ENCODE data around the gene ARSB.

ARSB gene

GRCh38 chr5:78801413-78801812 is 183.7 kb downstream of the ARSB start:
- peak in 1 of 5 donors; percentile 1 for DNase-seq

DNA sequence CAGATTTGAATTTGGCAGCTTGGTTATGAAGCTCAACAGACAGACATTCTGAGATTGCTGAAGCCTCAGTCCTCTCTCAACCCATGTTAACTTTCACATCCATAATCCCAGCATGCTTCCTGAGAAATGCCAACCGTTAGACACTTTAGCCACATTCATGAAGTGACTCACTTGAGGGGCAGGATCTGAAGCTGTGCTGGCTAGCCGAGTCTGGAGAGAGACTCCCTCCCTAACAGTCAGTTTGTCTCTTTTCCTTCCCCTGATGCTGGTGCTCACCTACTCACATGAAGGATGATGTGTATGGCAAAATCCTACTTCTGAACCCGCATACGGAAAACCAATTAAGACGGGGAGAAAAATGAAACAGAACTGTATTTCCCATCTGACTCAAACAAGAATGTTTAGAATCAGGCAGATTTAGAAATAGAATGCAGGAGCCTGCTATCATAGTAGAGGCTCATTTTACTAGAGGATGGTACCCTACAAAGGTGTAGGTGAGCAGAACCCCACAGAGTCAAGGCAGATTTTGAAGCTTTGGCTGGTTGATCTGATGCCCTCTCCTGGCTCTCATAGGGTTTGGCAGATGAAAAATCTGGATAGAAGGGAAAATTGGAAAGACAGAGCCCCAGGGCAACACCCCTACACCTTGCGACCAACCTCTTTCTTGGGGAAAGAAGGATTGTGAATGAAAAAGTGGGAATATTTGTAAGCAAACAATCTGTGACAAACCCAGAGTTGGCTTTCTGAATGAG is 185.7 kb downstream of the ARSB start:
- no peak for DNase-seq

DNA sequence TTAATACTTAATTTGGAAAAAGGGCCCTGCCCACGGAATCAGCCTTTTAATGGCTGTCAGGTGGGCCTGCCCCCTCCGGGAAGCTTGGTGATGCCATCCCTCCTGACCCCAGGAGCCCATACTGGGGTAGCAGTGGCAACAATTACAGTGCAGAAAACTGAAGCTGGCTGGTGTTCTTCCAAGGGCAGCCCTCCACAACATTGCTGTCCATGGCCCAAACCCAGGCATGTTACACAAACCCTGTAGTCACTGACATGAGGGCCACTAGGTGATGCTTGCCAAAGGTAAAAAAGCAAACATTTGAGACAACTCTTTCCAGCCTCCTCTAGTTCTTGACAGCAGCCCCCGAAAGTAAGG is 186.5 kb downstream of the ARSB start:
- DNase-seq, result no peak

DNA sequence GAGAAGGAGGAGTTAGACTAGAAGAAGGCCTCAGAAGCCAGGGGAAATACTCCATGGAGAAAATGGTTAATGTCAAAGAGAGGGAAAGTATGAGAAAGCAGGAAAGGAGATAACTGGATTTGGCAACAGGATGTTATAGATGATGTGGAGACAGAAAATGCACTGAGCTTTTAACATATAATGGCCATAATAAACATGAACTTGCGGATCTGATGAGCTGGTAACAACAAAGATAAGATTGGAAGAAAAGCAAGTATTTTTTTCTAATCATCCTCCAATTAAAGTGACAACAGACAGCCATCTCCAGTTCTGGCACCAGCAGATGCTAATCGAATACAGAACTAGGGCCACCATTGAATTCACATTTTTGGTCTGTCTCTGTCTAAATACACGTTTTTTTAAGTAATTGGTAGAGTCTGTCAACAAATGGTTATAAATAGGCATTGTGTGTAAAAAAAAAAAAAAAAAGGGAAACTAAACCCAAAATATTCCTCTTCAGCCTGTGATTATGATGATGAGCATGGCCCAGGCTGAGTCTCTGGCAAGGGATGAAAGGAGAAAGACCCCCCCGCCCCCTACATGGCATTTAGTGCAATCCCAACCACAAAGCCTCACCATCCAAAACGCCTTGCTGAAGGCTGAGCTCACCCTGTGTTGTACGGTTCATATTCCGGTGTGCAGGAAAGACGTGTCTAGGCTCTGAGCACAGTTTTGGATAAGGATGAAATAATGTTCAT is 187.0 kb downstream of the ARSB start:
- DNase-seq, result no peak

- DNase-seq, result peak in 1 of 5 donors; percentile 18
These were observed 189.4 kb downstream of the ARSB start for GRCh38 chr5:78795757-78796156.

GRCh38 chr5:78794693-78795215 is 190.4 kb downstream of the ARSB start:
- DNase-seq, result no peak

DNA sequence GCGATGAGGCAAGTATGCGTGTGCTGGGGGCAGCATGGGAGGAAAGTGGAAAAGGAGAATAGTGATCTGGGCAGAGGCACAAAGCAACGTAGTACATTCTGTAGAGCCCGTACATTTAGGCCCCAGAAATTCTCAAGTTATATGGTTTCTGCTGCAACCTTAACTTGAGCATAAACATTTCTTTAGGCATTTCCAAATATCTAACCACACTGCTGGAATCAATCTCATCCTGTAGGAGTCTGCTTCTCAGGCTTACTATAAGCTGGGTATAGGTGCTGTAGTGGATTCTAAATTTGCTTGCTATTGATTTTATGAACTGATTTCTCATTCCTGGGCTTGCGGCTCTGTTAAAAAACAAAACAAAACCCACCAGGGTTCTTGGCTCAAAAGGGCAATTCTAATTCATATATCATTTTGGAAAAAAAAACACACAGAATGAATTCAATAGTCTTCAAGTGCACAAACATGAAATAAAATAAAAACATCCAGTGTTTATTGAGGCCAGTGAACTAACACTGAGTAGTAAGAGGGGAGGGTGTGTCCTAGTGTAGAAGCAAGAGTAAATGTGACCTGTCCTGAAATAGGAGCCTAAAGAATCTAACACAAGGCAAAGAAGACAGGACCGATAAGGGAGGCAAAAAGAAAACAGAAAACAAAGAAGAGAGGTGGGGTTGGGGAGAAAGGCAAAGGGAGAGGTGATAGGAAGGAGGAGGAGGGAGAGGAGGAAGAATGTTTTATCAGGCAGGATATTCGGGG is 191.0 kb downstream of the ARSB start:
- DNase-seq, result no peak

- no peak for DNase-seq
These were observed 192.6 kb downstream of the ARSB start for GRCh38 chr5:78792345-78793055.

GRCh38 chr5:78791501-78792100 is 193.5 kb downstream of the ARSB start:
- no peak for DNase-seq

GRCh38 chr5:78787783-78788182 is 197.3 kb downstream of the ARSB start:
- DNase-seq, result no peak

GRCh38 chr5:78785454-78785853 is 199.7 kb downstream of the ARSB start:
- DNase-seq, result no peak

DNA sequence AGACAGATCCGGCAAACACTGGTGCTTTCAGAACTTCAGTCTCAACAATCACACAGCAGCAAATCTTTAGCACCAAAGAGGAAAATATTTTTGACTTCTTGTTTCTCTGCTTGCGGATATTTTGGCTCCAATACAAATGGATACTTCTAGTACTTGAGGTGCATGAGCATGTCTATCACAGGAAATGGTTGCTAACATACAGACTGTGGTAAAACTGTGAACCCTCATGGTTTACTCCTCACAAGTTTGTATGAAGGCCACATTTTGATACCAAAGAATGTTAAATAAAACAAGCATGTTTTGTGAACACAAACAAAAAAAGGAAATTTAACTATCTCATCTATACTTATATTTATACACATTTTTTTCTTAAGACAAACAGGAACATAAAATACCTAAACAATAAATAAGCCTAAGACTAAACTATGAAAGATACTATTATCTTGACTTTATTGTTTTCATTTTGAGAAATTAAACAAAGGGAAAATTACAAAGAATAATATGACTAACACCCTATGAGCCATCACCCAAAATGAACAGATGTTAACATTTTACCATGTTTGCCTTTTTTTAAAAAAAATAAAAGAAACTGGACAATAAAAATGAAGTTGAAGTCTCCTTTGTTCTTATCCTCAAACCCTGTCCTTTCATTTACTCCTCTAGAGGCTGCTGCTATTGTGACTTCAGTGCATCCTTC is 201.5 kb downstream of the ARSB start:
- no peak for DNase-seq

DNA sequence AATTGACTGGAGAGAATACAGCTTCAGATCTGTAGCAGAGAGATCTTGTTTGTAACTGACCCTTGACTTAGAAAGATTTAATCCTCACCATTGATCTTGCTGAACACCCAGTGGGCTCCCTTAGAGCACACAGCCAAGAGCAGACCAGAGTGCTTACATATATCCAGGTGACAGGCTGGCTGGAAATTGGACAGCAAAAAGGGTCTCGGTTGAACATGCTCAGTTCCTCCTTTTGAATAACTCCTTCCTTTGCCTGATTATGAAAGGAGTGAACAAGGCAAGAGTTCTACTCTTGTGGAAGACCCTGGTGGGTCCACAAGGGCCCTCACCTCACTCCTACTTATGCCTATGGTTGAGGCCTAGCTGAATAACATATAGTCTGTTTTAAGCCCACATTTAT is 202.4 kb downstream of the ARSB start:
- DNase-seq, result no peak

DNA sequence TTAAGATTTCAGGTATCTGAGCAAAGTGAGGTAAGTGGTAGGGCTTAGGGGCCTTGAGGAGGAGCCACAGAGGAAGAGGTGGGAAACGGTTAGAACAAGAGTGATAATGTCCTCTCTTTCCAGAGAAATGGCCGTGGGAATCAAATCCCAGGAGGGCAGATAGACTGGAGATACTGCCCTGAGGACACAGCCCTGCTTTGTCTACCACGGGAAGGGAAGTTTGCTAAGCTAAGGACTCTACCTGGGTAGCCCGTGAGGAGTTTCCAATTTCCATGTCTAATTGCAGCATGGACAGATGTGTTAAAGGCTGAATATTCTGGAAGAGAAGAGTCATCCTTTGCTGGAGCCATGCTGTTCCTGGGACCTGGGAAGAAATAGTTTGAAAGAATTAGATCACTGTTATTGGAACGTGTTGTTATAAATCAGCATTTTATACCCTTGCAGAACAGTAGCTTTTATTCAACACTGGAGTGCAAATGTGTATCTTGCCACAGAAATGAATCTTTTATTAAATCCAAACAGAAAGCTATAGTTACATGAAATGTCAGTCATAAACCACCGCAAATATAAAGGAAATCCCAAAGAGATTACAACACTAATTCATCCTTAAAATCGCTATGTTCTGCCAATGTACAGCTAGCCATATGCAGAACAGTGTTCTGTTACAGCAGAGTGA is 203.4 kb downstream of the ARSB start:
- no peak for DNase-seq

DNA sequence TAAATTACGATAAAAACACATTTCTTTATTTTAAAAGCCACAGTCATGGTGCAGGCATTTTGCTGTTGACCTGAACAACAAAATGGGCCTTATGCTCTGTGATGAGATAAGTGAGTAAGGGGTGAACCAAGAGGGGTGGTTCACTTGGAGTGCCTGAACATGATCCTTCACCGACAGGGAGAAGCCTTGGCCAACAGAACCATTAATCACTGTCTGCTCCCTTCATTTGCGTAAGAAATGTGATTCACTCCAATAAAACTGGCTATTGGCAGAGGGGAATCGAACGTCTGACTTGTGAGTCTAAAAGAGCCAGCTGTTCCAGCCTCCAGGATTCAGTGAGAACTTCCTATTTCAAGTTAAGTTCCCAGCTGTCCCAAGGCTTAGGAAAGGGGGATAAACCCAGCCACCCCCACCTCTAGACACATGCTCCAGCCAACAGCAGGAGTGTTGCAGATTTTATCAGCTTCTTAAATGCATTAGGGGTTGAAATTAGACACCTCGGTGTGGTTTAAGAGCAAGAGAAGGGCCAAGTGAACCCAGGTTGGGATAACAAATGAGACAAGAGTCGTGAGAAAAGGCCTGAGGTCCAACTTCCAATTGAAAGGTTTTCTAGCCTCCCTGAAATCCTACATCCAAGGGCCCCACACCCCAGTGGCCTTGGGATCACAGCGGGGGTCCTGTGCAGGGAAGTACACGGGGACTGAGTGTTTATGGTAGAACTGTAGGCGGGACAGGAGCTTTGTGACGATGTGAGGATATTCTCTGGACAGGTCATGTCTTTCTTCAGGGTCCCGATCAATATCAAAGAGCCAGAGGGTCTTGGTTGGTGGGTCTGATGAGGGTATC is 205.1 kb downstream of the ARSB start:
- no peak for DNase-seq

GRCh38 chr5:78779262-78779661 is 205.8 kb downstream of the ARSB start:
- DNase-seq, result no peak

GRCh38 chr5:78778538-78778937 is 206.6 kb downstream of the ARSB start:
- DNase-seq, result no peak

DNA sequence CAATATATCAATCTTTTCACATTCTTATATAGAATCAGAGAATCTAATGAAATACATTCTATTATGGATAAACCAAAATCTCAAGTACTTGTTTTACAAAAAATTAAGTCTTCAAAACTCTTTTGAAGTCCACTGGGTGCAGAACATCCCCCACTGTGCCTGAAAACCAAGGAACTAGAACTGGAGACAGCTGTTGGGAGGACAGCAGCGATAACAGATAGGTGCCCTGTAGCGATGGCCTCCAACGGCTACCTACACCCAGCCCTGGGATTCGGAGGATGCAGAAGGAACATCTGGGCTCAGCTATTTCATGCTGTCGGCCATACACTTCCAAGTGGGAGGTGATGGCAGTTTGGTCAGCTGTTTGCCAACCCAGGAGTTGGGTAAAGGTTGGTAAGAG is 207.2 kb downstream of the ARSB start:
- no peak for DNase-seq

DNA sequence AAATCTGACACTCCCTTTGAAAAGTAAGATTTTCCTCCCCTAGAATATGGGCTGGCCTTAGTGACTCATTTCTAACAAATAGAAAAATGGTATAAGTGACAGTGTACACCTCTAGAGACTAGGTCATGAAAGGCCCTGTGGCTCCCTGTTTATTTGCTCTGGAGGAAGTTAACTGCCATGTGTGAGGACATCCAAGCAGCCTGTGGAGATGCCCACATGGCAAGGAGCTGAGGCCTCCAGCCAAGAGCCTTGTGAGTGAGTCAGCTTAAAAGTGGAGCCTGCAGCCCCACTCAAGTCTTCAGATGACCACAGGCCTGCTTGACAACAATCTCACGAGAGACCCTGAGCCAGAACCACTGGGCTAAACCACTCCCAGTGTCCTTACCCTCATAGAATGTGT is 208.5 kb downstream of the ARSB start:
- no peak for DNase-seq

DNA sequence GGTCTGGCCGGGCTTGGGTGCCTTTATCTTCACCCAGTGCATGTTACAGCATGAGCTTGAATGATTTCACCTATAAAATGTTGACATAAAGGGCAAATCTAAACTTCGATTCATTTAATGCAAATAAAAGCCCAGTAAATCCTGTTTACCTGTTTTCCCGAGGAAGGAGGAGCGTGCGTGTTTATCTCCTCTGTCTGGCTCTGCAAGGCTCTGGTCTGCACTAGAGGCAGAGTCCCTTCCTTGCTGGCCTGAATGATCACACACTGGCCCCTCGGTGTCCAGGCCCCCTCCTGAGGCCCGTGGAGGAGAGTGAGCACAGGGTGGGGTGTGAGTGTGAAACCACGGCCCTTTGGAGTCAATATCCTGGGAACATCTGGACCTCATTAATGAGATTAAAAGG is 211.5 kb downstream of the ARSB start:
- DNase-seq, result no peak

Measured in T-helper 1 cell (primary cell).